ENCODE measurements around the gene HIVEP3. TPM values are rescaled to one million over a fixed set of nuclear protein-coding genes. Genes with fewer than 3 reads are reported as not detected.

The HIVEP3 gene
- total RNA-seq, 1 donor from 2014 or later, result 11.6 TPM

- ATAC-seq (no peak), DNase-seq (no peak)
- Histone ChIP-seq H3K9me3 (no peaks in the 10 kb centered on the region), H3K4me1 (peaks cover 33% of the 10 kb centered on the region), H3K4me3 (no peak overlapping the region), H3K27me3 (ENCODE audit: low read depth) (no peaks in the 10 kb centered on the region), H3K36me3 (no peaks in the 10 kb centered on the region), H3K27ac (no peak overlapping the region)
- intact Hi-C loops (cut with DNase I), result no loop called here
- no peak for TF ChIP-seq CTCF (IDR thresholded peaks at IDR 0.05)
Observed at GRCh38 chr1:41806472-41807155, 112.1 kb downstream of the HIVEP3 start.

- no peak for TF ChIP-seq CTCF (IDR thresholded peaks at IDR 0.05)
- DNase-seq, result no peak
- Histone ChIP-seq H3K4me1 (peaks cover 27% of the 10 kb centered on the region), H3K27me3 (ENCODE audit: low read depth) (no peaks in the 10 kb centered on the region), H3K36me3 (no peaks in the 10 kb centered on the region), H3K9me3 (no peaks in the 10 kb centered on the region), H3K4me3 (no peak overlapping the region), H3K27ac (no peak overlapping the region)
- intact Hi-C loops (cut with DNase I), result no loop called here
- ATAC-seq, result no peak
Observed at GRCh38 chr1:41805771-41806471, 112.8 kb downstream of the HIVEP3 start.

- Histone ChIP-seq H3K4me3 (no peak overlapping the region), H3K27me3 (ENCODE audit: low read depth) (no peaks in the 10 kb centered on the region), H3K36me3 (no peaks in the 10 kb centered on the region), H3K27ac (no peak overlapping the region), H3K9me3 (no peaks in the 10 kb centered on the region), H3K4me1 (peaks cover 44% of the 10 kb centered on the region)
- no peak for TF ChIP-seq CTCF (IDR thresholded peaks at IDR 0.05)
- intact Hi-C loops (cut with DNase I), result no loop called here
- DNase-seq (no peak), ATAC-seq (no peak)
Observed at GRCh38 chr1:41804176-41804575, 114.5 kb downstream of the HIVEP3 start.

- intact Hi-C loops (cut with DNase I), result no loop called here
- H3K27me3 ChIP-seq (ENCODE audit: low read depth), result no peaks in the 10 kb centered on the region
- no peak for TF ChIP-seq CTCF (IDR thresholded peaks at IDR 0.05)
- ATAC-seq, result no peak
- no peak for DNase-seq
- peaks cover 46% of the 10 kb centered on the region for H3K4me1 ChIP-seq
- no peak overlapping the region for H3K4me3 ChIP-seq
- peak overlapping the region; percentile 61 for H3K27ac ChIP-seq
- no peaks in the 10 kb centered on the region for H3K9me3 ChIP-seq
- H3K36me3 ChIP-seq, result no peaks in the 10 kb centered on the region
Observed at GRCh38 chr1:41803656-41804055, 115.1 kb downstream of the HIVEP3 start.

GRCh38 chr1:41802532-41803501 lies 115.9 kb downstream of the HIVEP3 start:
- H3K9me3 ChIP-seq, result no peaks in the 10 kb centered on the region
- DNase-seq (peak; percentile 81), ATAC-seq (peak; percentile 71 to 90)
- H3K4me3 ChIP-seq, result no peak overlapping the region
- TF ChIP-seq CTCF (IDR thresholded peaks at IDR 0.05), result no peak
- peak overlapping the region; percentile 61 for H3K27ac ChIP-seq
- intact Hi-C loops (cut with DNase I), result no loop called here
- no peaks in the 10 kb centered on the region for H3K36me3 ChIP-seq
- peaks cover 46% of the 10 kb centered on the region for H3K4me1 ChIP-seq
- no peaks in the 10 kb centered on the region for H3K27me3 ChIP-seq (ENCODE audit: low read depth)
